Fibroblast of peridontal ligament (primary cell): ENCODE measurements around the gene TMEFF1.

Experiments used
- DNase-seq: peaks from one replicate; pipeline ENCODE4 v3.0.0-alpha.2; 2010; ENCODE audit errors: extremely low read depth

Gene TMEFF1

GRCh38 chr9:100575765-100576386 lies 102.9 kb downstream of the TMEFF1 start:
- DNase-seq: peak; percentile 40

GRCh38 chr9:100577776-100578448 lies 105.0 kb downstream of the TMEFF1 start, which contains the start of gene CAVIN4:
Gene CAVIN4, plus strand, starts transcription at chr9:100578079. Its CDS starts 65 bp downstream, at chr9:100578144.
- peak; percentile 81 for DNase-seq

GRCh38 chr9:100578610-100579009 lies 105.7 kb downstream of the TMEFF1 start:
- DNase-seq: no peak

GRCh38 chr9:100579665-100580064 lies 106.7 kb downstream of the TMEFF1 start:
- peak; percentile 59 for DNase-seq

GRCh38 chr9:100580257-100580656 lies 107.3 kb downstream of the TMEFF1 start:
- DNase-seq: no peak

- no peak for DNase-seq
These were observed 108.1 kb downstream of the TMEFF1 start for GRCh38 chr9:100581081-100581480.

GRCh38 chr9:100581661-100582060 lies 108.7 kb downstream of the TMEFF1 start:
- DNase-seq: no peak

GRCh38 chr9:100583014-100583802 lies 110.3 kb downstream of the TMEFF1 start:
- no peak for DNase-seq

- DNase-seq: no peak
These were observed 112.0 kb downstream of the TMEFF1 start for GRCh38 chr9:100584951-100585350.

- DNase-seq: no peak
These were observed 113.1 kb downstream of the TMEFF1 start for GRCh38 chr9:100586093-100586492.

GRCh38 chr9:100587375-100587774 lies 114.4 kb downstream of the TMEFF1 start:
- no peak for DNase-seq

GRCh38 chr9:100589582-100589981 lies 116.6 kb downstream of the TMEFF1 start:
- peak; percentile 68 for DNase-seq

GRCh38 chr9:100590481-100590880 lies 117.5 kb downstream of the TMEFF1 start:
- peak; percentile 78 for DNase-seq

GRCh38 chr9:100591139-100591538 lies 118.2 kb downstream of the TMEFF1 start:
- DNase-seq: no peak

GRCh38 chr9:100591639-100592412 lies 118.9 kb downstream of the TMEFF1 start:
- DNase-seq: no peak

GRCh38 chr9:100595391-100596199 lies 122.6 kb downstream of the TMEFF1 start:
- peak; percentile 84 for DNase-seq

GRCh38 chr9:100597236-100597635 lies 124.3 kb downstream of the TMEFF1 start:
- DNase-seq: no peak

GRCh38 chr9:100598641-100599145 lies 125.7 kb downstream of the TMEFF1 start:
- peak; percentile 73 for DNase-seq

- DNase-seq: no peak
These were observed 127.7 kb downstream of the TMEFF1 start for GRCh38 chr9:100600521-100601079.

- DNase-seq: peak; percentile 62
These were observed 128.3 kb downstream of the TMEFF1 start for GRCh38 chr9:100601216-100601615.
